ENCODE measurements around the gene GLIS1.
A peak's percentile ranks its signal among the peaks of the same experiment; 100 is the strongest.

GLIS1 gene

GRCh38 chr1:53683986-53684740 is 54.8 kb downstream of the GLIS1 start:
- Histone ChIP-seq H4K8ac (ENCODE audit: low read length) (no peak overlapping the region), H2BK12ac (ENCODE audit: low read length in 2 of 2) (no peak overlapping the region), H3K9ac (ENCODE audit: low read length) (no peak overlapping the region), H3K27ac (ENCODE audit: low read length, poor library complexity, severe bottlenecking) (no peak overlapping the region), H2AFZ (ENCODE audit: low read depth, low read length) (no peak overlapping the region), H2BK120ac (ENCODE audit: low read depth, low read length) (no peak overlapping the region), H3K4ac (ENCODE audit: low read depth in 1 of 2, low read length in 2 of 2) (no peak overlapping the region), H2BK15ac (ENCODE audit: low read depth, poor library complexity, severe bottlenecking) (no peak overlapping the region), H3K23ac (ENCODE audit: low read length in 2 of 2) (no peak overlapping the region), H3K4me3 (ENCODE audit: insufficient read depth in 1 of 2, low read depth in 1 of 2, low read length in 2 of 2) (no peak overlapping the region), H3K36me3 (ENCODE audit: control insufficient read depth in 1 of 2, insufficient read depth in 2 of 2, low read depth in 1 of 2, low read length in 2 of 2) (peaks cover 0 to 11% of the 10 kb centered on the region in 2 experiments), H3K79me1 (replicated peaks; ENCODE audit: low read length, poor library complexity, severe bottlenecking) (peaks cover 38% of the 10 kb centered on the region), H2AK5ac (ENCODE audit: low read length, severe bottlenecking) (peak overlapping the region; percentile 21), H2BK5ac (ENCODE audit: low read depth, low read length, poor library complexity, severe bottlenecking) (no peak overlapping the region), H3K14ac (ENCODE audit: low read length in 2 of 2) (no peak overlapping the region), H4K91ac (ENCODE audit: low read length) (no peak overlapping the region), H3K4me2 (ENCODE audit: low read length, poor library complexity, severe bottlenecking) (no peak overlapping the region), H3K18ac (ENCODE audit: low read depth in 1 of 2, low read length in 2 of 2) (no peak overlapping the region), H3K9me3 (ENCODE audit: control insufficient read depth, low read length) (no peaks in the 10 kb centered on the region), H3K27me3 (ENCODE audit: control insufficient read depth in 1 of 2, insufficient read depth in 1 of 2, low read length in 2 of 2) (peaks cover 0 to 98% of the 10 kb centered on the region in 2 experiments), H3K4me1 (ENCODE audit: control insufficient read depth, insufficient read depth, low read depth, low read length) (peaks cover 72% of the 10 kb centered on the region)
- DNase-seq, result no peak
- 56% methylated on average over 3 of the region's 3 CpGs for WGBS

GRCh38 chr1:53682881-53683280 is 56.1 kb downstream of the GLIS1 start:
- H2BK120ac ChIP-seq (ENCODE audit: low read depth, low read length), result no peak overlapping the region
- H3K4me2 ChIP-seq (ENCODE audit: low read length, poor library complexity, severe bottlenecking), result no peak overlapping the region
- H3K4me3 ChIP-seq (ENCODE audit: insufficient read depth in 1 of 2, low read depth in 1 of 2, low read length in 2 of 2), result no peak overlapping the region
- H3K9me3 ChIP-seq (ENCODE audit: control insufficient read depth, low read length), result no peaks in the 10 kb centered on the region
- WGBS, result 100% methylated on average over 5 of the region's 6 CpGs
- H3K9ac ChIP-seq (ENCODE audit: low read length), result no peak overlapping the region
- H4K8ac ChIP-seq (ENCODE audit: low read length), result no peak overlapping the region
- no peak overlapping the region for H3K23ac ChIP-seq (ENCODE audit: low read length in 2 of 2)
- peaks cover 0 to 91% of the 10 kb centered on the region in 2 experiments for H3K27me3 ChIP-seq (ENCODE audit: control insufficient read depth in 1 of 2, insufficient read depth in 1 of 2, low read length in 2 of 2)
- DNase-seq, result no peak
- H3K18ac ChIP-seq (ENCODE audit: low read depth in 1 of 2, low read length in 2 of 2), result no peak overlapping the region
- no peak overlapping the region for H3K14ac ChIP-seq (ENCODE audit: low read length in 2 of 2)
- no peak overlapping the region for H2BK15ac ChIP-seq (ENCODE audit: low read depth, poor library complexity, severe bottlenecking)
- no peak overlapping the region for H2BK12ac ChIP-seq (ENCODE audit: low read length in 2 of 2)
- no peak overlapping the region for H2AFZ ChIP-seq (ENCODE audit: low read depth, low read length)
- no peak overlapping the region for H2AK5ac ChIP-seq (ENCODE audit: low read length, severe bottlenecking)
- peaks cover 0 to 13% of the 10 kb centered on the region in 2 experiments for H3K36me3 ChIP-seq (ENCODE audit: control insufficient read depth in 1 of 2, insufficient read depth in 2 of 2, low read depth in 1 of 2, low read length in 2 of 2)
- no peak overlapping the region for H3K4ac ChIP-seq (ENCODE audit: low read depth in 1 of 2, low read length in 2 of 2)
- peaks cover 65% of the 10 kb centered on the region for H3K4me1 ChIP-seq (ENCODE audit: control insufficient read depth, insufficient read depth, low read depth, low read length)
- H3K27ac ChIP-seq (ENCODE audit: low read length, poor library complexity, severe bottlenecking), result no peak overlapping the region
- H2BK5ac ChIP-seq (ENCODE audit: low read depth, low read length, poor library complexity, severe bottlenecking), result no peak overlapping the region
- no peak overlapping the region for H4K91ac ChIP-seq (ENCODE audit: low read length)
- peaks cover 44% of the 10 kb centered on the region for H3K79me1 ChIP-seq (replicated peaks; ENCODE audit: low read length, poor library complexity, severe bottlenecking)

GRCh38 chr1:53681977-53682685 is 56.8 kb downstream of the GLIS1 start:
- Histone ChIP-seq H3K4ac (ENCODE audit: low read depth in 1 of 2, low read length in 2 of 2) (no peak overlapping the region), H2BK15ac (ENCODE audit: low read depth, poor library complexity, severe bottlenecking) (no peak overlapping the region), H3K9me3 (ENCODE audit: control insufficient read depth, low read length) (no peaks in the 10 kb centered on the region), H4K91ac (ENCODE audit: low read length) (no peak overlapping the region), H3K18ac (ENCODE audit: low read depth in 1 of 2, low read length in 2 of 2) (no peak overlapping the region), H3K4me1 (ENCODE audit: control insufficient read depth, insufficient read depth, low read depth, low read length) (peaks cover 58% of the 10 kb centered on the region), H3K36me3 (ENCODE audit: control insufficient read depth in 1 of 2, insufficient read depth in 2 of 2, low read depth in 1 of 2, low read length in 2 of 2) (peaks cover 0 to 15% of the 10 kb centered on the region in 2 experiments), H2BK5ac (ENCODE audit: low read depth, low read length, poor library complexity, severe bottlenecking) (no peak overlapping the region), H2AK5ac (ENCODE audit: low read length, severe bottlenecking) (no peak overlapping the region), H4K8ac (ENCODE audit: low read length) (no peak overlapping the region), H3K79me1 (replicated peaks; ENCODE audit: low read length, poor library complexity, severe bottlenecking) (peaks cover 47% of the 10 kb centered on the region), H3K9ac (ENCODE audit: low read length) (no peak overlapping the region), H3K23ac (ENCODE audit: low read length in 2 of 2) (no peak overlapping the region), H2AFZ (ENCODE audit: low read depth, low read length) (no peak overlapping the region), H3K27me3 (ENCODE audit: control insufficient read depth in 1 of 2, insufficient read depth in 1 of 2, low read length in 2 of 2) (peaks cover 0 to 86% of the 10 kb centered on the region in 2 experiments), H3K4me2 (ENCODE audit: low read length, poor library complexity, severe bottlenecking) (no peak overlapping the region), H3K14ac (ENCODE audit: low read length in 2 of 2) (no peak overlapping the region), H3K4me3 (ENCODE audit: insufficient read depth in 1 of 2, low read depth in 1 of 2, low read length in 2 of 2) (no peak overlapping the region), H2BK12ac (ENCODE audit: low read length in 2 of 2) (no peak overlapping the region), H2BK120ac (ENCODE audit: low read depth, low read length) (no peak overlapping the region), H3K27ac (ENCODE audit: low read length, poor library complexity, severe bottlenecking) (no peak overlapping the region)
- WGBS, result 47% methylated on average over 11 of the region's 15 CpGs
- peak; percentile 30 for DNase-seq

DNA sequence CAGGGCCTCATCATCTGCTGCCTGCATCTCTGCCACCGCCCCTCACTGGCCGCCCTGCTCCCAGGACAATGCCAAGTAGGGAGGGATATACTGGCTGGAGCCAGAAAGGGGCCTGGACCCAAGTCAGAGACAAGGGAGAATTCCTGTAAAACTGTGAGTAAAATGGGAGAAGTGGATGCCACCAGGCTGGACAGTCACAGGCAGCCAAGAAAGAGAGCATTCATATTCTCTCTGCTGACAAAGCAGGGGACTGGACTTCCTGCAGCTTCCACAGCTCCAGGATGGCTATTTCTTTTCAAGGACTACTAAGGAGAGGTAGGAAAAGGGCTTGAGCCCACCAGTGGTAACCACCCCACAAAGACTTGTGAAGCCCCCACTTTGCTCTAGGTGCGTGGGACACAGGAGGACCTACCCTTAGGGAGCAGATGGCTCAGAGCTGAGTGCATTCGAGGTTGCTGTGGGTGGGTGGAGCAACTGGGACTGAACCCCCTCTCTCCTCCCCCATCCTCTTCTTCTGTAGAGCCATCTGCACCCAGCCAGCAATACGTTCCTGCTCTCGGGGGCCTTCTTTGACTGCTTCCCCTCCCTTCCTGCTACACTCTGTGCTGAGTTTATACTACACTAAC is 57.5 kb downstream of the GLIS1 start:
- H2BK15ac ChIP-seq (ENCODE audit: low read depth, poor library complexity, severe bottlenecking), result no peak overlapping the region
- H3K4me2 ChIP-seq (ENCODE audit: low read length, poor library complexity, severe bottlenecking), result no peak overlapping the region
- H3K4me1 ChIP-seq (ENCODE audit: control insufficient read depth, insufficient read depth, low read depth, low read length), result peaks cover 52% of the 10 kb centered on the region
- H3K23ac ChIP-seq (ENCODE audit: low read length in 2 of 2), result no peak overlapping the region
- no peak overlapping the region for H4K8ac ChIP-seq (ENCODE audit: low read length)
- H2BK120ac ChIP-seq (ENCODE audit: low read depth, low read length), result no peak overlapping the region
- H2AK5ac ChIP-seq (ENCODE audit: low read length, severe bottlenecking), result no peak overlapping the region
- H3K4me3 ChIP-seq (ENCODE audit: insufficient read depth in 1 of 2, low read depth in 1 of 2, low read length in 2 of 2), result no peak overlapping the region
- H2BK5ac ChIP-seq (ENCODE audit: low read depth, low read length, poor library complexity, severe bottlenecking), result no peak overlapping the region
- H3K27me3 ChIP-seq (ENCODE audit: control insufficient read depth in 1 of 2, insufficient read depth in 1 of 2, low read length in 2 of 2), result peaks cover 0 to 86% of the 10 kb centered on the region in 2 experiments
- no peak overlapping the region for H3K4ac ChIP-seq (ENCODE audit: low read depth in 1 of 2, low read length in 2 of 2)
- H3K9ac ChIP-seq (ENCODE audit: low read length), result no peak overlapping the region
- 70% methylated on average over 6 of the region's 6 CpGs for WGBS
- H3K27ac ChIP-seq (ENCODE audit: low read length, poor library complexity, severe bottlenecking), result no peak overlapping the region
- no peak overlapping the region for H4K91ac ChIP-seq (ENCODE audit: low read length)
- H2BK12ac ChIP-seq (ENCODE audit: low read length in 2 of 2), result no peak overlapping the region
- peaks cover 0 to 15% of the 10 kb centered on the region in 2 experiments for H3K36me3 ChIP-seq (ENCODE audit: control insufficient read depth in 1 of 2, insufficient read depth in 2 of 2, low read depth in 1 of 2, low read length in 2 of 2)
- H2AFZ ChIP-seq (ENCODE audit: low read depth, low read length), result no peak overlapping the region
- H3K9me3 ChIP-seq (ENCODE audit: control insufficient read depth, low read length), result no peaks in the 10 kb centered on the region
- H3K79me1 ChIP-seq (replicated peaks; ENCODE audit: low read length, poor library complexity, severe bottlenecking), result peaks cover 52% of the 10 kb centered on the region
- H3K18ac ChIP-seq (ENCODE audit: low read depth in 1 of 2, low read length in 2 of 2), result no peak overlapping the region
- DNase-seq, result no peak
- H3K14ac ChIP-seq (ENCODE audit: low read length in 2 of 2), result peak overlapping the region in 1 of 2 experiments; percentile 22
